ENCODE data around the gene CCHCR1.

DNA sequence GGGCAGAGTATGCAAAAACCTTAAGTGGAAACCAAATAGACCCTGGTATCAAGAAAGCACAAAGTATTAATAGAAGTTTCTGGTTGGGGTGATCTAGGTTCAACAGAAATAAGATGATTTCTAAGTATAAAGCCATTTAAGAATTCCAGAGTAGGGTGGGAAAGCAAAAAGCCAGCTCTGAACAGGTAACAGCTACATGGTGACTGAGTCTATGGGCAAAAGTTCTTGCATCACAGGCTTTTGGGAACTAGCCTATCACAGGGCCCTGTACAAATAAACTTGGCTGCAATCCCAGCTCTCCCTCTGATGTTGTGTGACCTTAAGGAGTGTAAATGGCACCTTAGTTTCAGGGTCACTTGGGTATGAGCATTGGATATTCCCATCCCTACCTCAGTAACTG, 6.3 kb upstream of the CCHCR1 start:
- TF ChIP-seq SUZ12 (IDR thresholded peaks at IDR 0.05; ENCODE audit: extremely low read depth, insufficient read depth, insufficient read length) (no peak), YY1 (IDR thresholded peaks at IDR 0.05; ENCODE audit: insufficient read depth, insufficient read length) (no peak), ZNF274 (IDR thresholded peaks at IDR 0.05; ENCODE audit: low read depth, low read length) (no peak)
